HG02642 (cell line): ENCODE data around the gene MAGEB5.
"Not testable (repeated sequence)": the region's sequence is repeated elsewhere in the genome, so short reads cannot be mapped to it uniquely, and the experiment has no call there.

Experiments used
- ATAC-seq: cut with Tn5 transposase; IDR thresholded peaks from one replicate; pipeline ENCODE4 v1.9.1; 2021; ENCODE audit warnings: mild to moderate bottlenecking; ENCODE audit not compliant: unreplicated experiment, poor library complexity

The MAGEB5 gene, protein sequence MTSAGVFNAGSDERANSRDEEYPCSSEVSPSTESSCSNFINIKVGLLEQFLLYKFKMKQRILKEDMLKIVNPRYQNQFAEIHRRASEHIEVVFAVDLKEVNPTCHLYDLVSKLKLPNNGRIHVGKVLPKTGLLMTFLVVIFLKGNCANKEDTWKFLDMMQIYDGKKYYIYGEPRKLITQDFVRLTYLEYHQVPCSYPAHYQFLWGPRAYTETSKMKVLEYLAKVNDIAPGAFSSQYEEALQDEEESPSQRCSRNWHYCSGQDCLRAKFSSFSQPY

GRCh38 chrX:26215869-26216268, at the start of gene MAGEB5:
TSS of gene MAGEB5 (plus strand) at chrX:26216169. CDS start at chrX:26217302, 1,133 bp downstream.
- no peak for ATAC-seq

- ATAC-seq: no peak
These were observed 23.8 kb upstream of the MAGEB5 start, which contains the start of gene MAGEB6 for GRCh38 chrX:26192204-26192603. TSS of gene MAGEB6 (plus strand) at chrX:26192440. CDS start at chrX:26193847, 1,407 bp downstream.

DNA sequence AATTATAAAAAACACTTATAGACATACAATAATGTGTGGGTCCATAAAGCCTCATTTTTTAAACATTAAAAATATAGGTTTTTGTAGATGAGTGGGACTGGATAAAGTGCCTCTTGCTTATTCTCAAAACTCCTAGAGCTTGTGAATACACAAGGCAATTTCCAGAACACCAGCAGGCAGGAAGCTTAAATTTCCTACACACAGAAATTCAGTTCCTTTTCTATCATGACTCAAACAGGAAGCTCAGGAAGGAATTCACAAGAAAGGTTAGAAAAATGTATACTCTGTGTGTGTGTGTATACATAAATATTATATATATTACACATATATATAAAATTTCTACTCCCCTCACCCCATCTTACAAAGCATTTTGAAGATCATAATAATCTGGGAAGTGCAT, 12.4 kb upstream of the MAGEB5 start:
- no peak for ATAC-seq

DNA sequence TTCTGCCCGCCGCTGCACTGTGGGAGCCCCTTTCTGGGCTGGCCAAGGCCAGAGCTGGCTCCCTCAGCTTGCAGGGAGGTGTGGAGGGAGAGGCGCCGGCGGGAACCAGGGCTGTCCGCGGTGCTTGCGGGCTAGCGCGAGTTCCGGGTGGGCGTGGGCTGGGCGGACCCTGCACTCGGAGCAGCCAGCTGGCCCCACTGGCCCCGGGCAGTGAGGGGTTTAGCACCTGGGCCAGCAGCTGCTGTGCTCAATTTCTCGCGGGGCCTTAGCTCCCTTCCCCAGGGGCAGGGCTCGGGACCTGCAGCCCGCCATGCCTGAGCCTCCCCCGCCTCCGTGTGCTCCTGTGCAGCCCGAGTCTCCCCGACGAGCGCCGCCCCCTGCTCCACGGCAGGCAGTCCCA, 11.3 kb upstream of the MAGEB5 start:
- not testable (repeated sequence) for ATAC-seq

DNA sequence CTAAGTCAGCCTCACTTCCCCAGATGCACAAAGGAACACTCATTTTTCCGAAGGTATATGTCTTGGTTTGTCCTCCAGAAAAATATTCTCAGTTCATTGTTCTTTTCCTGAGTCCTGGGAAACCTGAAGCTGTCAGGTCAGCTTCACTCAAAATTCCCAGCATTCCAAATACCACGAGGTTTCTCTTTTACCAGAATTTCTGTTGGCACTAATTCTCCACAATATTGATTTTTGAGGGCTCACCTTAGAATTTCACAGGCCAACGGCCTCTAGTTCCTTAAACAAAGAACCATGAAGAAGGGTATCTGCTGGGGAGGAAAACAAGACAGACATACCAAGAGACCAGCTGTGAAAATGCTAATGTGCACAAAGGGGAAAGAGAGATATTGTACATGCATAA, 8.0 kb upstream of the MAGEB5 start:
- no peak for ATAC-seq

- no peak for ATAC-seq
These were observed 3.4 kb downstream of the MAGEB5 start for GRCh38 chrX:26219351-26219750.

GRCh38 chrX:26234177-26234576, 18.2 kb downstream of the MAGEB5 start:
- no peak for ATAC-seq

GRCh38 chrX:26253526-26253925, 37.6 kb downstream of the MAGEB5 start:
- ATAC-seq: no peak

DNA sequence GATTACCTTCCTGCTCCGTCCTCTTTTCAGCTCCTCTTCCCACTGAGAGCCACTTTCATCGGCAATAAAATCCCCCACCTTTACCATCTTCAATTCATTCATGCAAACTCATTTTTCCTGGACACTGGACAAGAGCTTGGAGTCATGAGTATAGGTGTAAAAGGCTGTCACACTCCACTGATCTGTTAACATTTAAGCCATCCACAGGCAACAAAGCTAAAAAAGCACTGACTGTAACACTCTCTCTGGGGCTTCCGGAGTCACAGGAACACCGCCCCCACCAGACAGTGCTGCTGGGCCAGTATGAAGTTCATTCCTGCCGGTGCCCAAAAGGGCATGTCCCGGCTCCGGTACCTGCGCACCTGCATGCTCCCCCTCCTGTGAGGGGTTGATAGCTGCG, 38.5 kb downstream of the MAGEB5 start:
- no peak for ATAC-seq

GRCh38 chrX:26262121-26262523, 46.2 kb downstream of the MAGEB5 start:
- no peak for ATAC-seq
